Measurements from ENCODE around the gene FAM78A.

DNA sequence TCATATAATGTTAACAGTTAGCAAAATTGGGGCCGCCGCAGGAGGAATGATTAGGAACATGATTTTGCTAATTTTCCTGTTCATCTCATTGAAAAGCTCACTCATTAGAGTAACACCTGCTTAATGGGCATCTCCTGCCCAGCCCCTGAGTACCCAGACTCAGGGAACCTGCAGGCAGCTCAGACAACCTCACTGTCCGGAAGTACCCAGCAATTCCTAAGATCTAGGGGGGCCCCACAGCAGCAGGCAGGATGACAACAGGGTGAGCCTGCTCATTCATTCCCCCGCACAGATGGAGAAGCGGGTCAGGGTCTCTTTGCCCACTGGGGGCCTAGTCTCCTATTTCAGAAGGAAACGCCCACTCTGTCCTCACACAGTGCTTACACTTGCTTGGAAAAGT lies 12.6 kb downstream of the FAM78A start:
- no peak for TF ChIP-seq EZH2 (IDR thresholded peaks at IDR 0.05; ENCODE audit: insufficient read depth, poor library complexity, severe bottlenecking)
- TF ChIP-seq EZH2phosphoT487 (IDR thresholded peaks at IDR 0.05; ENCODE audit: insufficient read depth, low read depth) = no peak
